Hindlimb muscle (tissue), 1 donor: ENCODE results near the gene PMM1. TPM values are rescaled to one million over a fixed set of nuclear protein-coding genes. Genes with fewer than 3 reads are reported as not detected.

Experiments
- DNase-seq: peaks from one replicate; pipeline ENCODE4 v3.0.0-alpha.2; 2013
- polyA plus RNA-seq: library from polyadenylated mRNA; unstranded; fragments of 120-200 nt; gene quantifications from one replicate; pipeline ENCODE4 v1.2.1, GENCODE V29; 2013; ENCODE audit not compliant: insufficient read length

PMM1 gene
- polyA plus RNA-seq, 1 donor: 31.6 TPM

GRCh38 chr22:41534219-41534618, 55.4 kb downstream of the PMM1 start:
- no peak for DNase-seq

GRCh38 chr22:41532908-41533825, 56.5 kb downstream of the PMM1 start:
- DNase-seq: no peak

GRCh38 chr22:41531715-41532477, 57.7 kb downstream of the PMM1 start:
- no peak for DNase-seq

- no peak for DNase-seq
Measured at GRCh38 chr22:41530890-41531714, 58.5 kb downstream of the PMM1 start.

- DNase-seq: no peak
Measured at GRCh38 chr22:41528938-41529561, 60.6 kb downstream of the PMM1 start.

GRCh38 chr22:41528132-41528766, 61.4 kb downstream of the PMM1 start:
- DNase-seq: no peak

Other genes with a start within 250 kb of the PMM1 start
- gene TEF, start 207.9 kb downstream of the PMM1 start, polyA plus RNA-seq: 11.9 TPM
- gene TOB2, start 143.0 kb downstream of the PMM1 start, polyA plus RNA-seq: 40.7 TPM
- gene PHF5A, start 121.1 kb downstream of the PMM1 start, polyA plus RNA-seq: 29.4 TPM
- gene ACO2, start 120.7 kb downstream of the PMM1 start, polyA plus RNA-seq: 117 TPM
- 20.4 TPM for gene POLR3H, start 45.4 kb downstream of the PMM1 start, polyA plus RNA-seq
- gene CSDC2, start 28.8 kb downstream of the PMM1 start, polyA plus RNA-seq: 9.7 TPM
- gene DESI1, start 31.2 kb upstream of the PMM1 start, polyA plus RNA-seq: 20.1 TPM
- 202 TPM for gene XRCC6, start 31.5 kb upstream of the PMM1 start, polyA plus RNA-seq
- gene SNU13, start 99.0 kb upstream of the PMM1 start, polyA plus RNA-seq: 115 TPM
- 1.1 TPM for gene MEI1, start 109.7 kb upstream of the PMM1 start, polyA plus RNA-seq
- gene CCDC134, start 210.8 kb upstream of the PMM1 start, polyA plus RNA-seq: 10.2 TPM
- 83.4 TPM for gene SREBF2, start 243.3 kb upstream of the PMM1 start, polyA plus RNA-seq